GM12878 (cell line): ENCODE data around the gene LHX5. TPM values are rescaled to one million over a fixed set of nuclear protein-coding genes. Genes with fewer than 3 reads are reported as not detected.

ENCODE experiments used
- ATAC-seq: fragments of 200-7000 bp; cut with Tn5 transposase; 3 replicates; pipeline ENCODE4 v1.9.1; 2020; ENCODE audit warnings: mild to moderate bottlenecking, moderate library complexity
- BruUV-seq: library from RNA; stranded (reverse); fragments of 400-500 nt; replicated peaks from 2 replicates; lab custom pipeline; 2021; lab: Mats Ljungman, UMichigan
- CTCF ChIA-PET: fragments of 300-600 bp; sonication (Branson Sonifier 250); formaldehyde crosslinking; extraction: SDS; loops from one replicate; lab custom pipeline; 2021; ENCODE audit warnings: inconsistent platforms; lab: Yijun Ruan, JAX
- POLR2A ChIA-PET: fragments of 350-600 bp; formaldehyde crosslinking; extraction: SDS; loops from one replicate; lab custom pipeline; 2021; ENCODE audit warnings: inconsistent platforms; lab: Charles Lee
- RAD21 ChIA-PET: fragments of 300-600 bp; sonication (Branson Sonifier 250); formaldehyde crosslinking; loops from one replicate; lab custom pipeline; 2023; ENCODE audit warnings: antibody characterized with exemption; ENCODE audit not compliant: unreplicated experiment; lab: Charles Lee
- SMC1A ChIA-PET: fragments of 300-600 bp; sonication (Branson Sonifier 250); formaldehyde crosslinking; loops from one replicate; lab custom pipeline; 2023; ENCODE audit not compliant: unreplicated experiment, uncharacterized antibody; lab: Charles Lee
- DNase-seq: peaks from one replicate; pipeline ENCODE4 v3.0.0-alpha.2; 2011; ENCODE audit warnings: low read depth, low spot score
- FAIRE-seq: peaks from 3 replicates; lab custom pipeline; 2011; peaks lifted over from hg19 to GRCh38; lab: Jason Lieb, UNC
- H2AFZ ChIP-seq: 2 replicates; pipeline ENCODE4 v1.6.0; 2011; ENCODE audit warnings: low read depth, low read length, control low read depth; ENCODE audit not compliant: control insufficient read depth
- H3K27ac ChIP-seq: 2 replicates; pipeline ENCODE4 v1.5.1; 2011; ENCODE audit warnings: control low read depth; ENCODE audit not compliant: control insufficient read depth, insufficient read depth
- H3K27me3 ChIP-seq, 2 experiments: replicated peaks in 1 of 2; 2 replicates each; pipeline versions ENCODE4 v1.6.0 to v1.6.1; 2011; ENCODE audit warnings: low read length in 1 of 2; ENCODE audit not compliant: control insufficient read depth in 2 of 2, insufficient read depth in 2 of 2
- H3K36me3 ChIP-seq, 2 experiments: 2 replicates each; pipeline ENCODE4 v1.5.1; 2011; ENCODE audit warnings: low read length in 1 of 2; ENCODE audit not compliant: control insufficient read depth in 2 of 2, insufficient read depth in 2 of 2
- H3K4me1 ChIP-seq: 2 replicates; pipeline ENCODE4 v1.6.1; 2011; ENCODE audit warnings: mild to moderate bottlenecking, low read length, moderate library complexity, mixed read lengths; ENCODE audit not compliant: control insufficient read depth, insufficient read depth
- H3K4me2 ChIP-seq: 2 replicates; pipeline ENCODE4 v1.6.0; 2011; ENCODE audit warnings: control low read depth; ENCODE audit not compliant: control insufficient read depth, insufficient read depth
- H3K4me3 ChIP-seq: fragments of 200-600 bp; sonication (generic); 2 replicates; pipeline ENCODE4 v1.5.1; 2016
- H3K79me2 ChIP-seq: 2 replicates; pipeline ENCODE4 v1.6.0; 2011; ENCODE audit warnings: low read length; ENCODE audit not compliant: control insufficient read depth, insufficient read depth
- H3K9ac ChIP-seq: 2 replicates; pipeline ENCODE4 v1.8.0; 2011; ENCODE audit warnings: low read length, control low read depth, mixed read lengths; ENCODE audit not compliant: control insufficient read depth, insufficient read depth
- H3K9me3 ChIP-seq: replicated peaks from 3 replicates; pipeline ENCODE4 v1.5.1; 2011; ENCODE audit warnings: mild to moderate bottlenecking, low read length; ENCODE audit not compliant: control insufficient read depth, insufficient read depth
- H4K20me1 ChIP-seq: 2 replicates; pipeline ENCODE4 v1.6.0; 2011; ENCODE audit not compliant: control insufficient read depth, insufficient read depth
- NR2F1 ChIP-seq: fragments of 450-650 bp; conservative IDR thresholded peaks from 2 replicates; pipeline ENCODE4 v1.6.1; 2017; ENCODE audit warnings: mild to moderate bottlenecking
- SKIL ChIP-seq: fragments of 450-650 bp; IDR thresholded peaks from 2 replicates; pipeline ENCODE4 v1.6.1; 2017; ENCODE audit warnings: mild to moderate bottlenecking, low read depth, inconsistent platforms; ENCODE audit not compliant: poor library complexity, severe bottlenecking
- ZBED1 ChIP-seq: IDR thresholded peaks from 2 replicates; pipeline ENCODE4 v1.6.1; 2016; ENCODE audit warnings: borderline replicate concordance
- WGBS: methylation state at CpG from one replicate; pipeline ENCODE4 v1.1.6; 2016; ENCODE audit warnings: low lambda C conversion rate; ENCODE audit not compliant: insufficient replicate concordance, insufficient coverage; ENCODE audit errors: missing lambda C conversion rate; 5-methylcytosine and 5-hydroxymethylcytosine counted together
- in situ Hi-C: fragments of 300-500 bp; cut with MboI; formaldehyde crosslinking; loops from 9 replicates; pipeline ENCODE4 v1.14.3; 2018; ENCODE audit warnings: mixed read lengths
- intact Hi-C: fragments of 100-400 bp; cut with micrococcal nuclease; formaldehyde crosslinking; loops from one replicate; pipeline ENCODE4 v1.14.2; 2022; ENCODE audit not compliant: unreplicated experiment
- polyA plus RNA-seq, 11 experiments: library from polyadenylated mRNA; depleted of rRNA in 4 of 11; unstranded in 6 of 11; stranded (reverse) in 5 of 11; fragments of >200 nt; fragmentation: Nextera tagmentation in 4 of 11; fragmentation: Illumina TruSeq in 1 of 11; extraction: Ambion mirVana in 4 of 11; extraction: Trizol in 1 of 11; gene quantifications; 1 replicate in 1 of 11; 2 replicates in 10 of 11; pipeline versions ENCODE4 v1.2.1 to v1.2.3, GENCODE V29; 2011 to 2016; ENCODE audit warnings: inconsistent platforms in 2 of 11, missing spikeins in 2 of 11, low read depth in 1 of 11
- total RNA-seq, 4 experiments: library from RNA; depleted of rRNA in 3 of 4; stranded (reverse); fragments of >200 nt in 3 of 4; fragmentation: Illumina TruSeq in 1 of 4; extraction: Trizol in 1 of 4; gene quantifications; 2 replicates each; pipeline versions ENCODE4 v1.2.1 to v1.2.3, GENCODE V29; 2013 to 2021

Gene LHX5
- total and polyA plus RNA-seq, 10 of the 15 experiments (the other 5 are each of a cell fraction or from before 2014, with no cell fraction given) = 0.03 TPM; not detected in 9

DNA sequence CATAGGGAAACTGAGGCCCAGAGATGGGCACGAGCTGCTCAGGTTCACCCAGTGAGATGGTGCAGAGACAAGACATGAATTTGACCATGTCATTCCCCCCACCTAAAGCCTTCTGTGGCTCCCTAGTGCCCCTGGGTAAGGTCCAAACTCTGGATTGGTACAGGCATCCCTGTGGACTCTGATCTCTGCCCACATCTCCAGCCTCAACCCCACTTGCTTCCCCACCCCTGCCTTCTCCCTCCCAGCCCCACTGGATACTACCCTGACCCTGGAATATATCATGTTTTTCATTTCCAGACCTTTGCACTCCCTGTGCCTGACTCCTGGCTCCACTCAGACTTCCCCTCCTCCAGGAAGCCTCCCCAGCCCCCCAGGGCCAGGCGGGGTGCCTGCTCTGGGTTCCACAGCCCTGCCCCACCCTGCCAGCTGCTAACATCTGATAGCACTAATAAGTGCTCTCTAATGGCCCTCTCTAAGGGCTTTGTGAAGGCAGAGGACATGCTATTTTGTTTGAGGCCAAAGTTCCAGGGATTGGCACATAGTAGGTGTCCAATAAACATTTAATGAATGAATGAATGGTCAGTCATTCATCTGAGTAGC lies 50.6 kb downstream of the LHX5 start:
- TF ChIP-seq SKIL = no peak
- no peak overlapping the region for H3K4me2 ChIP-seq
- POLR2A ChIA-PET = interaction anchor here (0.6 to 1.3 kb wide), 2 partner anchors 95 to 226 kb away, joined by 3 read pairs; no protein-coding TSS in a partner anchor
- WGBS = 47% methylated on average over 2 of the region's 2 CpGs
- in situ Hi-C loops (loop anchor here (5.0 kb wide), 1 partner anchor 224 kb away; no protein-coding TSS in a partner anchor), intact Hi-C loops (loop anchor here (5.0 kb wide), 1 partner anchor 234 kb away; the partner anchor contains the start of genes DDX54 and RITA1)
- H4K20me1 ChIP-seq = no peaks in the 10 kb centered on the region
- ATAC-seq (no peak), FAIRE-seq (no peak), DNase-seq (no peak)
- no peaks in the 10 kb centered on the region for H3K79me2 ChIP-seq
- H3K36me3 ChIP-seq = no peaks in the 10 kb centered on the region
- H3K9ac ChIP-seq = no peak overlapping the region
- no peak overlapping the region for H3K27ac ChIP-seq
- CTCF ChIA-PET = interaction anchor here (1.0 to 1.6 kb wide), 2 partner anchors 17 to 20 kb away, joined by 3 to 4 read pairs; no protein-coding TSS in a partner anchor
- no peak overlapping the region for H2AFZ ChIP-seq
- no peak overlapping the region for H3K4me3 ChIP-seq
- RAD21 ChIA-PET = interaction anchor here (0.9 kb wide), 1 partner anchor 40 kb away, joined by 3 read pairs; no protein-coding TSS in a partner anchor
- BruUV-seq = no TSS peak
- H3K9me3 ChIP-seq = no peaks in the 10 kb centered on the region
- H3K4me1 ChIP-seq = peaks cover 10% of the 10 kb centered on the region
- SMC1A ChIA-PET = interaction anchor here (1.8 to 2.9 kb wide), 2 partner anchors 109 to 234 kb away, joined by 6 to 8 read pairs; no protein-coding TSS in a partner anchor
- H3K27me3 ChIP-seq = no peaks in the 10 kb centered on the region

DNA sequence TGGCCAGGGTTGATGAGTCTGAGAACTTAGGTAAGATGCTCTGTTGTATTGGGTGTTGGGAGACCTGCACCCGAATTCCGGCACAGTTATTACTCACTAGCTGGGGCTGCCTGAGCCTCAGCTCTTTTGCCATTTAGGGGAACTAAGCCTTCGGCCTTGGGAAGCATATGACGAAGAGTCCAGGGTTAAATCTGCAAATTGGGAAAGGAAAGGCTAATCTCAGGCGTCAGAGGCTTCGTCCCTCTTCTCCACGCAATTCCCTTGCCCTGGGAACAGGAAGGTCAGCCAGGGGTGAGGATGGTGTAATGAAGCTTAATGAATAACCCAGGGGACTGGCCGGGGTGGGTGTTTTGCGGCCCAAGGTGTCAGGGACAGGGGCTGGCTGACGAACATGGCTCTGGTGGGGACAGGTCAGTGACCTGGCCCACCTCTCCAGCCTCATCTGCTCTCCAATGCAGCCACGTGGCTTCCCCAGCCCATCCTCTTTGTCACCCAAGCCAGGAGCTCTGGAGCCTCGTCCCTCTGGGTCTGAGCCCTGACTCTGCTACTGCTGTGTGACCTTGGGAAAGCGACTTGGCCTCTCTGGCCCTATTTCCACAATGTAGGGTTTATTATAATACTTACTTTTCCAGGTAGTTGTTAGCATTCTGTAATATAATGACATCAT lies 53.3 kb downstream of the LHX5 start:
- no peak overlapping the region for H3K4me2 ChIP-seq
- no TSS peak for BruUV-seq
- no peak overlapping the region for H3K9ac ChIP-seq
- no peak for DNase-seq
- TF ChIP-seq NR2F1 (peak; percentile 31; the same call in 1 of the 2 replicates), ZBED1 (no peak)
- ChIA-PET CTCF (no interaction called here), POLR2A (no interaction called here), SMC1A (no interaction called here), RAD21 (no interaction called here)
- H3K9me3 ChIP-seq = no peaks in the 10 kb centered on the region
- 38% methylated on average over 13 of the region's 13 CpGs for WGBS
- ATAC-seq = no peak
- in situ Hi-C loops = no loop called here
- no peaks in the 10 kb centered on the region for H3K79me2 ChIP-seq
- H4K20me1 ChIP-seq = no peaks in the 10 kb centered on the region
- no peaks in the 10 kb centered on the region for H3K27me3 ChIP-seq
- H3K4me3 ChIP-seq = no peak overlapping the region
- H3K27ac ChIP-seq = no peak overlapping the region
- H2AFZ ChIP-seq = no peak overlapping the region
- intact Hi-C loops = no loop called here
- no peaks in the 10 kb centered on the region for H3K36me3 ChIP-seq
- H3K4me1 ChIP-seq = peaks cover 3% of the 10 kb centered on the region
- no peak for FAIRE-seq
